Measurements from ENCODE around the gene TANGO2.

Gene TANGO2

DNA sequence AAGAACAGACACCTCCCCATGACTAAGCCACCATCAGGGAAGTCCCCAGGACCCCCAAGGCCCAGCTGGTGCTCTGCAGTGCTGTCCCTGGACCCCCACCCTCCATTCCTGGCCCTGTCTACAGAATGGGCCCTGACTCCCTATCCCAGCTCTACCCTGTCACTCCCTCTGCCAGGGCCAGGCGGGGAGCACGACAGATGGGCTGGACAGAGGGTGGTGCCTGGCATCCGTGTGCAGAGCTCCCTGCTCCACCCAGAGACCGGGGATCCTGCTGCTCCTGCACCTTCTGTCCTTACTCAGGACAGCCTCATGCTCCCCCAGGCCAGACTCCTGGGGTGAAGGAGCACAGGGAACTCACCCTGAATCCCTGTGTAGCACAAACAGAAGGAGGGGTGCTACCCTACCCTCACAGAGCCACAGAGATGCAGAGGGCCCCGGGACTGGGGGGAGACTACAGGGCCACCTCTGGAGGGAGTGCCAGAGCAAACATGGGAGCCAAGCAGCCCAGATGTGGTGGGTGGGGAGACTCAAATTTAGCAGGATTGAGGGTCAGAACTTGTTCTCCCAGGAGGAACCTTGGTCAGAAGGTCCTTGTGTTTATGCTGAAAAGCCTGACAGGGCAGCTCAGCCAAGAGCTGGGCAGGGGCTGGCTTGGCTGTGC lies 6.3 kb upstream of the TANGO2 start:
- no peak for DNase-seq

DNA sequence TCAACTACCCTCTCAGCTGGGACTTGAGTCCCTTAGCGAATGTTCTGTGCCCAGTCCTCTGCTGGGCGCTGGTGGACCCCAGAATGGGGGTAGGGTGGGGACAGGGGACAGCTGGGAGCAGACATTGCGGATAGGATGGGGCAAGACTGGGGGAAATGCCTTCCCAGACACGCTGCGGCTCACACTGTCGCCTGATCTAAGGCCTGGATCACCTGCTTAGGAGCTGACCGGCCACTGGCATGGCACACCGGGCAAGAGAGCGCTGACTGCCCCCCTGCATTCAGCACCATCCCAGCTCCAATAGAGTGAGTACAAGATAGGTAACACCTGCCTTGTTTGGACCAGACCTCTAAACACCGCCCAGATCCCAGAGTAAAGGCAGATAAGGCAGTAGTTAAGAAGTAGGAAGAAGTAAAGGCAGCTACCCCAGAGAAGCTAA lies 5.7 kb upstream of the TANGO2 start:
- DNase-seq, result no peak

DNA sequence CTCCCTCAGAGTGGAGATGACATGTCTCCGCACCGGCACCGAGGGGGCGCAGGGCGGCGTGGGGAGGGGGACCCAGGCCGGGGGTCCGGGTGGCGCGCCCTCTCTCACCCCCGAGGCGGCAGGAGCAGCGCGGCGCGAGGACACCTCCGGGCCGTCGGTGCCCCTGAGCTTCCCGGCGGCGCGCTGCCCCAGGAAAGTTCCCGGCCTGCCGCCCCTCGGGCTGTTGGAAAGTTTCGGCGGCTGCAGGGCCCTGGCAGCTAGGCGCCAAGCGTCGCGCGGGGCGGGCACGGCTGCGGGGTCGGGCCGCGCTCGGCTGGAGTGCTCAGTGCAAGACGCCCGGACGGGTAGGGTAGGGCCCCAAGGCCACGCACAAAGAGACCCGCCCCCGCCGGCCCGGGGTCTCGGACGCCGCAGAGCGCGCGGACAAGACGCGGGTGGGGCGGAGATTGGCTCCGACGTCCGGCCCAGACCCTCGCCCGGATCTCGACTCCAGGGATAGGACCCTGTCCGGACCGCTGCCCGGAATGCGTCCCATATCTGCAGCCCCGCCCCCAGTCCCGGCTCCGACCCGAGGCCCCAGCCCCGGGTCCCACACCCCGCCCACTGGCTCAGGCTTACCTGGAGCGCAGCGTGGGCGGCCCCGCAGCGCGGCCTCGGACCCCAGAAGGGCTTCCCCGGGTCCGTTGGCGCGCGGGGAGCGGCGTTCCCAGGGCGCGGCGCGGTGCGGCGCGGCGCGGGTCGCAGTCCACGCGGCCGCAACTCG lies 4.8 kb upstream of the TANGO2 start:
- no peak for DNase-seq

DNA sequence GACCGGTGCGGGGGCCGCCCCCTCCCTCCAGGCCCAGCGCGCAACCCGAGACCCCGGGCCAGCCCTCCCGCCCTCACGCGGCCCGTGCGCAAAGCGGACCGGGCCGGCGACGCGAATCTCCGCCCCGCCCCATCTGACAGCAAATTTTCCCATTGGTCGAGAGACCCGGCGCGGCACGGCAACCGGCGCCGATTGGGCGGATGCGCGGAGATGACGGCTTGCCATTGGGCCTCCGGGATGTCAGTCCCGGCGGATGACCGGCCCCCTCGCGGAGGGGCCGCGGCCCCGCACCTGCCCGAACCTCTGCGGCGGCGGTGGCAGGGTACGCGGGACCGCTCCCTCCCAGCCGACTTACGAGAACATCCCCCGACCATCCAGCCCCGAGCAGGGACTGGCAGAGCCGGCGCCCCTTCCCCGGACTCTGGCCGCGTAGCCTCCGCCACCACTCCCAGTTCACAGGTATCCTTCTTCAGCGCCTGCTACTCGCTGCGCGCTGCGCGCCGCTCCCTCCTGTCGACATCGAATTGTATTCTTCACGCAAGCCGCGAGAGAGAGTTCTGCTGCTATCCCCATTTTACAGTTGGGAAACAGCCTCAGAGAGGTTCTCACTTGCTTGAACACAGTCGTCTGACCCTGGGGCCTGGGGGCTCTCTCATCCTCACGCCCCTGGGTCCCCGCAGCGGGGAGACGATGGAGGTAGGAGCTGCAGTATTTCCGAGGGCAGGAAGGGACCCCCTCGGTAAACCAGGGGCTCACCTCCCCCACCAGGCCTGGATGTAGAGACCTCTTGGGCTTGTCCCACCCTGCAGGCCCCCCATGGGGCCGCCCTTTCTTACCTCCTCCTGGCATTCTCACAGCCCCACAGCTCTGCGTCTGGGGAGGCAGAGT lies 3.9 kb upstream of the TANGO2 start, which contains the start of gene ARVCF:
Gene ARVCF, minus strand, starts transcription at position 90 of the 888 bp plus-strand sequence. CDS start 26,029 bp downstream, outside the sequence.
- no peak for DNase-seq

DNA sequence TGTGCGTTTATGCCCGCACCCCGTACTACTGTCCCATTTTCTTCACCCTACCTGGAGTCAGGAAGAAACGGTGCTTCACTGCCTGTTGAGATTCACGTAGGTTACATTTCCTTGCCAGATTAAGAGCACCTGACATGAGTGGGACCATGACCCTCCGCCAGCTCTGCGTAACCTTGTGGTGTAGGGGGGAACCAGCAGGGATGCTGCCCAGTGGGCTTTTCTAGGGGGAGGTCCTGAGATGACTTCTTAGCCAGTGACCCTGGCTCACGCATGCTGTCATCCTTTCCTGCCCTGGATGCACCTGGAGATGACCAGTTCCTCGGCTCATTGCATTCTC lies 3.3 kb upstream of the TANGO2 start:
- no peak for DNase-seq

DNA sequence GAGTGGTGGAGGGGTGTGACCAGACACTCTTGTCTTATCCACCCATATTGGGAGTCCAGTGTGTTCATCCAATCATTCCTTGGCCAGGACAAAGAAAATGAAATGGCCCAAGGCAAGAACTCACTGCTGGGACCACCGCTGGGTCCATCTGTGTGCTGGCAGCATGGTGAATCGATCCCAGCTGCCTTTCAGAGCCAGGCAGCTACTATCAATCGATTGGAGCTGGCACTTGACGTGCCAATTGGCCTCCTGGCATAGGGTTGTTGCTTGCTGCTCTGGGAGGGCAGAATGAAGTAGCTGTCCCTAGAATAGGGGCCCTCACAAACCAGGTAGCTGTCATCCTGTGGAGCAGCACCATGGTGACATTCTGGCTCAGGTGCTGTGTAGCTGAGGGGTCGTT lies 2.9 kb upstream of the TANGO2 start:
- no peak for DNase-seq

DNA sequence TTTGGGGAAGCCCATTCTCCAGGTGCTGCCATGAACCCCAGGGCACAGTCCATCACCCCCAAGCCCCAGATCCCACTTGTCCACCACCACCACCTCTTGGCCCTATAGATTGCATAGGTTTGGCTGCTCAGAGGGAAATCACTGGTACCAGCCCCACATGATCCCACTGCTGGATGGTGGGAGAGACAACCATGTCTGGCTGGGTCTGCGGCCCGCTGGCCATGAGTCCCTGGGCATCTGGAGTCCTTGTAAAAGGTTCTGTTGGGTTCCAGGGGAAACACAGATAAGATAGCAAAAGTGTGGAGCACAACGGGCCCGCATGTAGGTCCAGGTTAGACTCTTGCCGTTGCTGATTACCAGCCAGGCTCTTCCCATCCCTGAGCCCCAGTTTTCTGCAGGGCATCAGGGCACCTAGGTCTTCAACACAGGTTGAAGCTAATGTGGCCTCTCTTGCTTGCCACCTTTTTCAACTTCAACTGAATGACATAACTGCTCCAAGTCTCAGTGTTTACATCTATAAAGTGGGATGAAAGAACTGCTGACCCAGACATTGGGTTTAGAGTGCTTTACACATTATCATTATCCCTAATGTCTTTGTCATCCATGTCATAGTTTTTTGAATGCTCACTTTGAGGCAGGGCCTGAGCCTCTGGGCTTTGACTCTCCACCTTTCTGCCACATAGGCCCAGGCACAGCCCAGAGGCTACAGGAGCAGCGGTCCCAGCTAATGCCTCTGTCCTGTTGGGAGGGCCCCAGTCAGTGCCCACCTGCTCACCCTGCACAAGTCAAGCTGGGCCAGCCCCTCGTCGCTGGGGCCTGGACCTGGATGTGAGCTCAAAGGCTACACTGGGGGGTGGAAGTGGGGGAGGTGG lies 1.0 kb upstream of the TANGO2 start:
- no peak for DNase-seq

DNA sequence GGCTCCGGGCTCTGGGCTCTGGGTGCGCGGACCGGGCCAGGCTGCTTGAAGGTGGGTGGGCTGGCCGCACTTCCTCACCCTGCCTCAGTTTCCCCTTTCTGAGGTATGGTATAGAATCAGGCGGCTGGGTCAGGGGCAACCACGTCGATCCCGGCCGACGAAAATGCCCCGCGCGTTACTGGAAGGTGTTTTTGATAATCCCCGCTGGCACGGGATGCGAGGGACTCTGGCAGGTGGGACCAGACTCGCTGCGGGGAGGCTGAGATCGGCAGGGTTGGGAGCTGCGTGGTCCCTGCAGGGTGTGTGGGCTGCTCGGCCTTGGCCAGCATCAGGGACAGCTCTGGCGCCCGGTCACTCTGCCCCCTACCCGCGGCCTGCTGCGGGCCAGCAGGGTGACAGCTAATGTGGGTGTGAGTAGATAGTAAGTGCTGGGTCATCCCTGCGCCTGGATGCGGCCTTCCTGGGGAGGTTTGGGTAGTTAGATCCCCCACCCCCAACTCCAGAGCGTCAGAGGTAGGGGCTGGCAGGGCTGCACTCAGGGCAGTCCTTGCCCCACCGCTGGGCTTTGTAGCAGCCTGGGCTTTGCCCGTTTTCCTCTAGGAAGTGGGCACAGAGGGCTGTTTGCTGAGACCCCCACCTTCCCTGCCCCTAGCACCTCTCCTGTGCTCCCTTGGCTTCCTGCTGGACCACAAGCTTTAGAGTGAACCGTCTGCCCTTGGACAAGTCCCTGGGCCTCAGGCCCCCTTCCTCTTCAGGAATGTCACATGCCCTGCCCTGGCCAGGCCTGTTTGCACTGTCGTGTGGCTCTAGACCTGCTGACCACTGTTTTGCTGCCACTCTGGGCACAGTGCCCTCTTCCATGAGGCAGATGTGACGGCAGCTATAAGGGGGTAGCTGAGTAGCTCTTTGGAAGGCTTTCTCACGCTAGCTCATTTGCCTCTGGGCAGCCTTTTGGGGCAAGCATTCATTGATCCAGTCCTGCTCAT lies 579 bp downstream of the TANGO2 start:
- no peak for DNase-seq

DNA sequence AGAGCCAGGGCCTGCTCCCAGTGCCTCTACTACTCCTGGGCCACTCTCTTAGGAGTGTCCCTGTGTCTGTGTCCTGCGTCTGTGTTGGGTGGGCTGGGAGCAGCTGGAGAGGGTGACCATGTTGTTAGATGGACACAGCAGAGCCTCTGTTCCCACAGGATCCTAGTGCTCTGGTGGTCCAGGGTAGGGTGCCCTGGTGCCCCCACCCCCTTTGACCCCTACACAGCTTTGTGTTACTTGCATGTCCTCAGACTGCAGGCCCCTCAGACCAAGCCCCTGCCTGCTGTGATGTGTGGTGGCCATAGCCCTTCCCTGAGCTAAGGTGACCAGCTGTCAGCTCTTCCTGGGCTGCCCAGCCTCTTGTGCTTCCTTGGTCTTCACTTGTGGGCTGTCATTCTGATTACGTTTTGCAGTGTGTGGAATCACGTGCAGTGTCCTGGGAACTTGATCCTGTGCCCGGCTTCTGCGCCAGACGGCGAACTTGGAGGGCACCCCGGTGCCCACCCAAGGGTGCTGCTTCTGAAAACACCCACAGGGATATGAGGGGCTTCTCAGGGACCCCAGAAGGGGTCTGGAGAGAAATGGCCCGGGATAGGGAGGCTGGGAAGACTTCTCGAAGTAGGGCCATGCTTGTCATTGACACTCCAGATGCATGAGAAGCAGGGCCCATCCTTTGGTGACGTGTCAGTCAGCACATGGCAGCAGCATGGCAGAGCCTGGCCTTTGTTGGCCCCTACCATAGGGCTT lies 1.5 kb downstream of the TANGO2 start:
- DNase-seq, result no peak

DNA sequence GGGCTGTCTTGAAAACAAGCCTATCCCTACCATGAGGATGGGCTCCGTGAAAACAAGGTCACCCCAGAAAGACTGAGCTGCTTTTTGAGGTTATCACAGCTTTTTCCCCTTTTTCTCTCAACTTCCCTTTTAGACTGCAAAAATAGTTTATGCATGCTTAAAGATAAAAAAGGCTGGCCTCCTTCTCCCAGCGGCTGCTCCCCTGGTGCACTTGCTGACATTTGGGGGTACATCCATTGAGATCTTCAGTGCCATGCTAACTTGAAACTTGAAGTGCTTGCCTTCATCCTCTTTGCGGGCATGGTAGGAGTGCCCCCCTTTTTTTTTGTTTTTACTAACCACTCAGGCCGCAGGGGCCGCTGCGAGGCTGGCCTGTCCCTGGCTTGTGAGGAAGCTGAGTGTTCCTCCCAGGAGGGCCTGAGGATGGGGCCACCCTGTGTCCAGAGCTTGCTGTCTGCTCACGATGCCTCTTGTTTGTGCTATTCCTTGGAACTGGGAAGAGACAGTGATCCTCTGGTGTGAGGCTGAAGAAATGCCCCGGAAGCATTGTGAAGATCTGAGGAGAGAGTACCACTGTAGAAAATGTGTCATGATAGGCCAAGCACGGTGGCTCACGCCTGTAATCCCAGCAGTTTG lies 2.2 kb downstream of the TANGO2 start:
- no peak for DNase-seq

DNA sequence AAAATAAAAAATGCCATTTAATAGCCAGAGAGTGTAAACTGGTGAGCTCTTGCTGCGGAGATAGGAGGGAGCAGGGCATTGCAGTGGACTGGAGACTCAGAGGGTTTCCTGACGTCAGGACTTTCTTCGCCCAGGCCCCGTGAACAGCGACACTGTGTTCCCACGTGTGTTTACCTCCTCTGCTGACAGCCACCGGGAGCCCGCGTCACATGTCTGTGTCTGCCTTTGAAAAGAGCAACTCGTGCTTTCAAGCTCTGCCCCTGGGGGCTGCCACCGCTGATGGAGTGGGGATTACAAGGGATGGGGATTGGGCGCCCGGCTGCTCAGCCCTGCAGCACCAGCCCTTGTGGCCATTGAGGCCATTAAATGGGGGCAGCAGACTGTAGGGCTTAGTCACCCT lies 3.3 kb downstream of the TANGO2 start:
- DNase-seq, result no peak

DNA sequence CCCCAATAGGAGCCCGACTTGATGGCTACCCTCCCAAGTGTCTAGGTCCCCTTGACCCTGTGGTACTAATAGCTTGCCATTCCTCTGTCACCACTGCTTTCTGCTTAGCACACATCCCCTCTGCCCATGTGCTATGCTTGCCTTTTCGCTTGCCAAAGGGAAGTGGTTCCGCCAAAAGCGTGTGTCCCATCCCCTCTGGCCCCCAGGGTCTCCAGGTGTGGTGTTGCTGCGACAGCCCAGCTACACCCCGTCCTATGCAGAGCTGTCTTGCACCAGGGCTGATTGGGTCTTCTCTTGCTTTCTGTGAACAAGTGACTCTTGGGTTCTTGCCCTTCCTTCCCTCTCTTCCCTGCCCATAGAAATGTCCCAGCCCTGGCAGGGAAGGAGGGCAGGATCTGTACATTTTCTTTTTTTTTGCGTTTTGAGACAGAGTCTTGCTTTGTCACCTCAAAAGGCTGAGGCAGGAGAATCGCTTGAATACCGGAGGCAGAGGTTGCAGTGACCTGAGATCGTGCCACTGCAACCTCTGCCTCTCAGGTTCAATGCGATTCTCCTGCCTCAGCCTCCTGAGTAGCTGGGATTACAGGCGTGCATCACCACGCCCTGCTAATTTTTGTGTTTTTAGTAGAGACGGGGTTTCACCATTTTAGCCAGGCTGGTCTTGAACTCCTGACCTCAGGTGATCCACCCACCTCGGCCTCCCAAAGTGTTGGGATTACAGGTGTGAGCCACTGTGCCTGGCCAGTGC lies 3.9 kb downstream of the TANGO2 start:
- no peak for DNase-seq

DNA sequence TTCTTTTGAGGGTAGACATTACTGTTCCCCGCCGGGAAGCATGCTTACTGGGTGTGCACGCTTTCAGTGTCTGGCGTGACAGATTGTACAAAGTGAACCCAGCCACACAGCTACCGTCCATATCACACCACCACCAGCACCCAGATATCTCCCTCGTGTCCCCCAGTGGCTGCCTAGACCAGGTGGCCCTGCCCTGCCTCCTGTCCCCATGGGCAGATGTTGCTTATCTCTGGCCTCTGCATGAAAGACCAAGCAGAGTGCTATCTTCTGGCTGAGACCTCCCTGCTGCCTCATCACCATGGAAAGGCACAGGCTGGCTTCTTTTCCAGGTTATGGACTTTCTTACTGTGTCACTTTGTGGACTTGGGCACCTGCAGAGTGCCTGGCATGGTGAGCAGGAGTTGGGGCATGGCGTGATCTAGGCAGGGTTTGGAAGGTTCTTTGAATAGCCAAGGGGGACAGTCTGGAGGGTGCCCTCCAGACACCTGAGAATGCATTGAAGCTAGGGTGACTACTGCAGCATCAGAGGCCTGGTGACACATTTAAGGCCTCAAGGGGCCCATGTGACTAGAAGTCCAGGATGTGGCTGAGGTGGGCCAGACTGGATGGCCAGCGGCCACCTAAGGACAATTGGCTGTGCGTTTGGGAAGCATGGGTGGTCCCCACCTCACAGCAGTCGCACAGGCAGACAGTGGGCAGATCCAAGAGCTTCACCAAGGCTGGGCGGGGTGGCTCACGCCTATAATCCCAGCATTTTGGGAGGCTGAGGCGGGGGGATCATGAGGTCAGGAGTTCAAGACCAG lies 4.7 kb downstream of the TANGO2 start:
- no peak for DNase-seq

DNA sequence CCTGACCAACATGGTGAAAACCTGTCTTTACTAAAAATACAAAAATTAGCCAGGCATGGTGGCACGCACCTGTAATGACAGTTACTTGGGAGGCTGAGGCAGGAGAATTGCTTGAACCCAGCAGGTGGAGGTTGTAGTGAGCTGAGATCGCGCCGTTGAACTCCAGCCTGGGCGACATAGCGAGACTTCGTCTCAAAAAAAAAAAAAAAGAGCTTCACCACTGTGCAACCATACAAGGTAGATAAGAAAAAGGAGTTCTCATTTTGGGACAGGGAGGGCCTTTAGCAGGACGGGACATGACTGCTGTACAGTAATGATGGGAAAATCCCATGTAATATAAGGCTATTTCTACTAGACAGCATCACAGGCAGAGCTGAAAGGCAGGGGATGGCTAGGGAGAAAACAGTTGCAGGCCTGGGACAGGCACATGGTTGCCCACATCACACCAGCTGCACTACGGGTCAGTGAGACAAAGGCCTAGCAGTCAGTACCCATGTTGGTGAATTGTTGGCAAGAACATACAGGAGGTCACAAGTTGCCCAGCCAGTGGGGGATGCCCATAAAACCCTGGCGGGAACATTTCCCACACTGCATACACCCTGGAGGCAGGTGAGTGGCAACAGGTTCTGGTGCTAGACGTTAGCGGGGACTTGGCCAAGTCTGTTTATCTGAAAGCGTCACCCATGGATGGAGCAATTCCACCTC lies 5.4 kb downstream of the TANGO2 start:
- DNase-seq, result no peak

DNA sequence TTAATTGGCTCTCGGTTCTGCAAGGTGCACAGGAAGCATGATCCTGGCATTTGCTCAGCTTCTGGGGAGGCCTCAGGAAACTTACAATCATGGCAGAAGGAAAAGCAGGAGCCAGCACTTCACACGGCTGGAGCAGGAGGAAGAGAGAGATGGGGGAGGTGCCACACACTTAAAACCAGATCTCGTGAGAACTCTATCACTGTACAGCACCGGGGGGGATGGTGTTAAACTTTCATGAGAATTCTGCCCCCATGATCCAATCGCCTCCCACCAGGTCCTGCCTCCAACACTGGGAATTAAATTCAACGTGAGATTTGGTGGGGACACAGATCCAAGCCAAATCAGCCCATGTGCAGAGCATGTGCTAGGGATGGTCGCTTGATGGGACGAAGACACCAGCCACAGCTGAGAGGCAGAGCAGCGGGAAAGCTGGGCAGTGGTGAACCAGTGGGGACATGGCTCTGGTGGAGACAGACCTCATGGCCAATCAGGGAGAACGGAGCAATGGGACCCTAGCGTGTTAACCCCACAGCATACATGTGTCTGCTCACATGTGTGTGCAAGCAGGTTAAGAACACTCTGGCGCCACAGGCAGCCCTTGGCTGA lies 6.2 kb downstream of the TANGO2 start:
- DNase-seq, result no peak

DNA sequence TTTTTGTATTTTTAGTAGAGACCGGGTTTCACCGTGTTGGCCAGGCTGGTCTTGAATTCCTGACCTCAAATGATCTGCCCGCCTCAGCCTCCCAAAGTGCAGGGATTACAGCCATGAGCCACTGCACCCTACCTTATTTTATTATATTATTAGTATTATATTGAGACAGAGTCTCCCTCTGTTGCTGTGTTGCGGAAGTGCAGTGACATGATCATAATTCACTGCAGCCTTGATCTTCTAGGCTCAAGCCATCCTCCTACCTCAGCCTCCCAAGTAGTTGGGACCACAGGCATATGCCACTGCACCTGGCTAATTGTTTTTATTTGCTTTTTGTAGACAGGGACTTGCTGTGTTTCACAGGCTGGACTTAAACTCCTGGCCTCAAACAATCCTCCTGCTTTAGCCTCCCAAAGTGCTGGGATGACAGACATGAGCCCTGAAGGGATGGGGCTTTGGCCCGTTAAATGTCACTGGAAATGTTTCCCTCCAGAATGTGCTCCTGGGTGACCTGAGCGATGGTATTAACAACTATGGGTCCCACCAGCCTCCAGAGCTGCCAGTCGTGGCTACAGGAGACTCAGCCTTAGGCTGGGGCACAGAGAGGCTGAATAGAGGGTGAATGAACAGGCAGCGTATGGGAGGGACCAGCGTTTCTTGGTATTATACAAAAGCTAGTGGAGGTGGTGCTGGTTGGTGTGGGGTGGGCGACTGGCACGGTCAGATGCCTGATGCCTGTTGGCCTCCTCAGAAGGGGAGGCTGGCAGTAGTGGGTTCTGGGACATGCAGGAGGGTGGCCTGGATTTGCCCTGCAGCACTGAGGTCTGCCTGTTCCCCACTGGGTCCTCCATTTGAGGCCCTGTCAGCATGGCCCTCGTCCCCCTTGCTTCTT lies 7.3 kb downstream of the TANGO2 start:
- no peak for DNase-seq

All from NCI-H1417 treated with DMSO at 0.1 percent for 48 hours (cell line).